K562 (cell line): ENCODE measurements around the gene RAB21. TPM values are rescaled to one million over a fixed set of nuclear protein-coding genes. Genes with fewer than 3 reads are reported as not detected.

ENCODE experiments used
- HDAC1 ChIP-seq, 2 experiments: fragments of 450-650 bp; IDR thresholded peaks; 2 replicates each; pipeline ENCODE4 v1.6.1; 2016 to 2017; ENCODE audit warnings: inconsistent platforms in 1 of 2, mild to moderate bottlenecking in 1 of 2, moderate library complexity in 1 of 2
- HDAC2 ChIP-seq: fragments of 450-650 bp; IDR thresholded peaks from 2 replicates; pipeline ENCODE4 v1.6.1; 2016; ENCODE audit warnings: mild to moderate bottlenecking
- TARDBP ChIP-seq: fragments of 450-650 bp; IDR thresholded peaks from 2 replicates; pipeline ENCODE4 v1.6.1; 2016
- TGIF2 ChIP-seq: sonication (generic); formaldehyde crosslinking; IDR thresholded peaks from 2 replicates; pipeline ENCODE4 v1.8.1; 2022; ENCODE audit warnings: mild to moderate bottlenecking, missing genetic modification reagents, moderate library complexity
- ZC3H8 ChIP-seq: fragments of 450-650 bp; IDR thresholded peaks from 2 replicates; pipeline ENCODE4 v1.6.1; 2017
- ZNF76 ChIP-seq: fragments of 250-450 bp; sonication (Bioruptor Pico); IDR thresholded peaks from 2 replicates; pipeline ENCODE4 v1.4.0; 2020; ENCODE audit warnings: mild to moderate bottlenecking, moderate library complexity, borderline replicate concordance
- polyA plus RNA-seq, 8 experiments: library from polyadenylated mRNA; depleted of rRNA in 4 of 8; stranded (reverse) in 5 of 8; unstranded in 3 of 8; fragments of >200 nt; fragmentation: Nextera tagmentation in 2 of 8; fragmentation: Illumina TruSeq in 1 of 8; extraction: Ambion mirVana in 2 of 8; extraction: Trizol in 1 of 8; gene quantifications; 2 replicates each; pipeline versions ENCODE4 v1.2.1 to v1.2.3, GENCODE V29; 2011 to 2014; ENCODE audit warnings: inconsistent platforms in 1 of 8, missing spikeins in 1 of 8
- total RNA-seq, 7 experiments: library from RNA; depleted of rRNA in 6 of 7; stranded (reverse); fragments of >200 nt in 6 of 7; fragmentation: Illumina TruSeq in 2 of 7; extraction: Trizol in 2 of 7; gene quantifications; 2 replicates each; pipeline versions ENCODE4 v1.2.1 to v1.2.3, GENCODE V29; 2011 to 2021; ENCODE audit warnings: low replicate concordance in 1 of 7
- TF ChIP-seq, protein P1 (sequence below): fragments of 450-650 bp; IDR thresholded peaks from 2 replicates; pipeline ENCODE4 v1.6.1; 2016; ENCODE audit warnings: mild to moderate bottlenecking, moderate library complexity

Gene RAB21
- total and polyA plus RNA-seq, 9 of the 15 experiments (the other 6 are each of a cell fraction or from before 2014, with no cell fraction given) = 5.3 to 45.6 (median 19.6) TPM

DNA sequence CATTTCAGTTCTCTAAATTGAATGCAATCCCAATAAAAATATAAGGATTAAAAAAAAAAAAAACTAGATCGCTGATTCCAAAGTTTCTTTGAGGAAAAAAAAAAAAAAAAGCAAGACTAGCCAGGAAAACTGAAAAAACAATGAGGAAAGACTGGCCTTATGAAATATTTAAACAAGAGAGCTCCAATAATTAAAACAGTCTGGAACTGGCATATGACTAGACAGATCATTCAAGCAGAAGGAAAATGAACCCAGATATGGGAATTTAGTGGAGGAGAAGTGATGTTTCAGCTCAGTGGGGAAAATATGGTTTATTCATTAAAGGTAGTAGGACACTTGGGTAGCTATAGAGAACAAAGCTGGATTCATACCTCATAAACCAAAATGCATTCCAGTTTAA lies 42.9 kb downstream of the RAB21 start (continued):
- TF ChIP-seq, protein P1, sequence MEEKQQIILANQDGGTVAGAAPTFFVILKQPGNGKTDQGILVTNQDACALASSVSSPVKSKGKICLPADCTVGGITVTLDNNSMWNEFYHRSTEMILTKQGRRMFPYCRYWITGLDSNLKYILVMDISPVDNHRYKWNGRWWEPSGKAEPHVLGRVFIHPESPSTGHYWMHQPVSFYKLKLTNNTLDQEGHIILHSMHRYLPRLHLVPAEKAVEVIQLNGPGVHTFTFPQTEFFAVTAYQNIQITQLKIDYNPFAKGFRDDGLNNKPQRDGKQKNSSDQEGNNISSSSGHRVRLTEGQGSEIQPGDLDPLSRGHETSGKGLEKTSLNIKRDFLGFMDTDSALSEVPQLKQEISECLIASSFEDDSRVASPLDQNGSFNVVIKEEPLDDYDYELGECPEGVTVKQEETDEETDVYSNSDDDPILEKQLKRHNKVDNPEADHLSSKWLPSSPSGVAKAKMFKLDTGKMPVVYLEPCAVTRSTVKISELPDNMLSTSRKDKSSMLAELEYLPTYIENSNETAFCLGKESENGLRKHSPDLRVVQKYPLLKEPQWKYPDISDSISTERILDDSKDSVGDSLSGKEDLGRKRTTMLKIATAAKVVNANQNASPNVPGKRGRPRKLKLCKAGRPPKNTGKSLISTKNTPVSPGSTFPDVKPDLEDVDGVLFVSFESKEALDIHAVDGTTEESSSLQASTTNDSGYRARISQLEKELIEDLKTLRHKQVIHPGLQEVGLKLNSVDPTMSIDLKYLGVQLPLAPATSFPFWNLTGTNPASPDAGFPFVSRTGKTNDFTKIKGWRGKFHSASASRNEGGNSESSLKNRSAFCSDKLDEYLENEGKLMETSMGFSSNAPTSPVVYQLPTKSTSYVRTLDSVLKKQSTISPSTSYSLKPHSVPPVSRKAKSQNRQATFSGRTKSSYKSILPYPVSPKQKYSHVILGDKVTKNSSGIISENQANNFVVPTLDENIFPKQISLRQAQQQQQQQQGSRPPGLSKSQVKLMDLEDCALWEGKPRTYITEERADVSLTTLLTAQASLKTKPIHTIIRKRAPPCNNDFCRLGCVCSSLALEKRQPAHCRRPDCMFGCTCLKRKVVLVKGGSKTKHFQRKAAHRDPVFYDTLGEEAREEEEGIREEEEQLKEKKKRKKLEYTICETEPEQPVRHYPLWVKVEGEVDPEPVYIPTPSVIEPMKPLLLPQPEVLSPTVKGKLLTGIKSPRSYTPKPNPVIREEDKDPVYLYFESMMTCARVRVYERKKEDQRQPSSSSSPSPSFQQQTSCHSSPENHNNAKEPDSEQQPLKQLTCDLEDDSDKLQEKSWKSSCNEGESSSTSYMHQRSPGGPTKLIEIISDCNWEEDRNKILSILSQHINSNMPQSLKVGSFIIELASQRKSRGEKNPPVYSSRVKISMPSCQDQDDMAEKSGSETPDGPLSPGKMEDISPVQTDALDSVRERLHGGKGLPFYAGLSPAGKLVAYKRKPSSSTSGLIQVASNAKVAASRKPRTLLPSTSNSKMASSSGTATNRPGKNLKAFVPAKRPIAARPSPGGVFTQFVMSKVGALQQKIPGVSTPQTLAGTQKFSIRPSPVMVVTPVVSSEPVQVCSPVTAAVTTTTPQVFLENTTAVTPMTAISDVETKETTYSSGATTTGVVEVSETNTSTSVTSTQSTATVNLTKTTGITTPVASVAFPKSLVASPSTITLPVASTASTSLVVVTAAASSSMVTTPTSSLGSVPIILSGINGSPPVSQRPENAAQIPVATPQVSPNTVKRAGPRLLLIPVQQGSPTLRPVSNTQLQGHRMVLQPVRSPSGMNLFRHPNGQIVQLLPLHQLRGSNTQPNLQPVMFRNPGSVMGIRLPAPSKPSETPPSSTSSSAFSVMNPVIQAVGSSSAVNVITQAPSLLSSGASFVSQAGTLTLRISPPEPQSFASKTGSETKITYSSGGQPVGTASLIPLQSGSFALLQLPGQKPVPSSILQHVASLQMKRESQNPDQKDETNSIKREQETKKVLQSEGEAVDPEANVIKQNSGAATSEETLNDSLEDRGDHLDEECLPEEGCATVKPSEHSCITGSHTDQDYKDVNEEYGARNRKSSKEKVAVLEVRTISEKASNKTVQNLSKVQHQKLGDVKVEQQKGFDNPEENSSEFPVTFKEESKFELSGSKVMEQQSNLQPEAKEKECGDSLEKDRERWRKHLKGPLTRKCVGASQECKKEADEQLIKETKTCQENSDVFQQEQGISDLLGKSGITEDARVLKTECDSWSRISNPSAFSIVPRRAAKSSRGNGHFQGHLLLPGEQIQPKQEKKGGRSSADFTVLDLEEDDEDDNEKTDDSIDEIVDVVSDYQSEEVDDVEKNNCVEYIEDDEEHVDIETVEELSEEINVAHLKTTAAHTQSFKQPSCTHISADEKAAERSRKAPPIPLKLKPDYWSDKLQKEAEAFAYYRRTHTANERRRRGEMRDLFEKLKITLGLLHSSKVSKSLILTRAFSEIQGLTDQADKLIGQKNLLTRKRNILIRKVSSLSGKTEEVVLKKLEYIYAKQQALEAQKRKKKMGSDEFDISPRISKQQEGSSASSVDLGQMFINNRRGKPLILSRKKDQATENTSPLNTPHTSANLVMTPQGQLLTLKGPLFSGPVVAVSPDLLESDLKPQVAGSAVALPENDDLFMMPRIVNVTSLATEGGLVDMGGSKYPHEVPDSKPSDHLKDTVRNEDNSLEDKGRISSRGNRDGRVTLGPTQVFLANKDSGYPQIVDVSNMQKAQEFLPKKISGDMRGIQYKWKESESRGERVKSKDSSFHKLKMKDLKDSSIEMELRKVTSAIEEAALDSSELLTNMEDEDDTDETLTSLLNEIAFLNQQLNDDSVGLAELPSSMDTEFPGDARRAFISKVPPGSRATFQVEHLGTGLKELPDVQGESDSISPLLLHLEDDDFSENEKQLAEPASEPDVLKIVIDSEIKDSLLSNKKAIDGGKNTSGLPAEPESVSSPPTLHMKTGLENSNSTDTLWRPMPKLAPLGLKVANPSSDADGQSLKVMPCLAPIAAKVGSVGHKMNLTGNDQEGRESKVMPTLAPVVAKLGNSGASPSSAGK = no peak
- TF ChIP-seq ZNF76 (CRISPR knock-in tag) = no peak
- no peak for TF ChIP-seq HDAC1 (IDR thresholded peaks at IDR 0.05)
- TF ChIP-seq TARDBP = no peak
- no peak for TF ChIP-seq HDAC2
- TF ChIP-seq TGIF2 (CRISPR knock-in tag) = no peak
- TF ChIP-seq ZC3H8 = no peak
